HG03108 (cell line): Measurements from ENCODE around the gene RNF4.

Source experiments
- ATAC-seq: cut with Tn5 transposase; IDR thresholded peaks from one replicate; pipeline ENCODE4 v1.9.1; 2021; ENCODE audit warnings: moderate library complexity; ENCODE audit not compliant: unreplicated experiment

Gene RNF4

GRCh38 chr4:2437475-2438215, 31.3 kb upstream of the RNF4 start:
- ATAC-seq, result no peak

GRCh38 chr4:2438822-2439718, 29.8 kb upstream of the RNF4 start:
- ATAC-seq, result no peak

- peak; percentile 81 for ATAC-seq
Measured at GRCh38 chr4:2441393-2442174, 27.3 kb upstream of the RNF4 start.

GRCh38 chr4:2442175-2442993, 26.5 kb upstream of the RNF4 start:
- ATAC-seq, result no peak

GRCh38 chr4:2443061-2443730, 25.7 kb upstream of the RNF4 start:
- no peak for ATAC-seq

- ATAC-seq, result no peak
Measured at GRCh38 chr4:2443956-2444740, 24.8 kb upstream of the RNF4 start.

- ATAC-seq, result no peak
Measured at GRCh38 chr4:2445130-2445529, 23.8 kb upstream of the RNF4 start.

- no peak for ATAC-seq
Measured at GRCh38 chr4:2445571-2445970, 23.3 kb upstream of the RNF4 start.

- no peak for ATAC-seq
Measured at GRCh38 chr4:2446656-2447564, 22.0 kb upstream of the RNF4 start.

GRCh38 chr4:2448589-2448988, 20.3 kb upstream of the RNF4 start:
- no peak for ATAC-seq

- ATAC-seq, result no peak
Measured at GRCh38 chr4:2449051-2449450, 19.9 kb upstream of the RNF4 start.

GRCh38 chr4:2449511-2450392, 19.2 kb upstream of the RNF4 start:
- ATAC-seq, result no peak

- ATAC-seq, result no peak
Measured at GRCh38 chr4:2450394-2451035, 18.4 kb upstream of the RNF4 start.

GRCh38 chr4:2451036-2451520, 17.8 kb upstream of the RNF4 start:
- no peak for ATAC-seq

GRCh38 chr4:2451821-2452785, 16.8 kb upstream of the RNF4 start:
- ATAC-seq, result no peak
